Sciatic nerve (tissue), 2 donors: ENCODE data around the gene ARHGEF33. TPM values are rescaled to one million over a fixed set of nuclear protein-coding genes. Genes with fewer than 3 reads are reported as not detected.

ENCODE experiments used
- ATAC-seq: fragments of 200-7000 bp; cut with Tn5 transposase; one replicate; pipeline ENCODE4 v1.9.1; 2020; ENCODE audit warnings: mild to moderate bottlenecking, moderate library complexity
- DNase-seq: peaks from one replicate; pipeline ENCODE4 v3.0.0-alpha.2; 2020; ENCODE audit warnings: low spot score
- intact Hi-C: fragments of 100-400 bp; cut with DNase I; formaldehyde crosslinking; loops from one replicate; pipeline ENCODE4 v1.14.2; 2022
- total RNA-seq: library from RNA; stranded (reverse); fragmentation: NEBNext Ultra II Directional; extraction: Animal tissue kit (Norgen Biotek cat#: 25700); gene quantifications from one replicate; pipeline ENCODE4 v1.2.1, GENCODE V29; 2021
- donor health status: DM: no; HTN: no; CAD: no.
- donor health status: DM: no; HTN: no; CAD: no.

Gene ARHGEF33
- total RNA-seq = 4.0 TPM

- ATAC-seq (no peak), DNase-seq (no peak)
- intact Hi-C loops = no loop called here
These were observed at the start of gene ARHGEF33 for GRCh38 chr2:38889575-38889974. Gene ARHGEF33, plus strand, starts transcription at chr2:38889875. Its CDS starts 29,573 bp downstream, at chr2:38919448.

GRCh38 chr2:38850045-38850444 is 39.6 kb upstream of the ARHGEF33 start:
- no peak for ATAC-seq
- intact Hi-C loops = no loop called here
- no peak for DNase-seq

- intact Hi-C loops = no loop called here
- DNase-seq (no peak), ATAC-seq (no peak)
These were observed 33.5 kb upstream of the ARHGEF33 start for GRCh38 chr2:38856165-38856564.

GRCh38 chr2:38862476-38862875 is 27.2 kb upstream of the ARHGEF33 start:
- ATAC-seq = no peak
- DNase-seq = no peak
- intact Hi-C loops = no loop called here

- ATAC-seq = no peak
- no peak for DNase-seq
- intact Hi-C loops = no loop called here
These were observed 26.5 kb upstream of the ARHGEF33 start for GRCh38 chr2:38863061-38863695.

- DNase-seq = no peak
- intact Hi-C loops = no loop called here
- ATAC-seq = no peak
These were observed 22.8 kb upstream of the ARHGEF33 start for GRCh38 chr2:38866773-38867443.

- ATAC-seq (no peak), DNase-seq (no peak)
- intact Hi-C loops = no loop called here
These were observed 18.2 kb upstream of the ARHGEF33 start for GRCh38 chr2:38871432-38871831.

- ATAC-seq = no peak
- intact Hi-C loops = no loop called here
- no peak for DNase-seq
These were observed 15.9 kb upstream of the ARHGEF33 start for GRCh38 chr2:38873763-38874162.

- ATAC-seq = peak; percentile 35
- no peak for DNase-seq
- intact Hi-C loops = no loop called here
These were observed 14.5 kb upstream of the ARHGEF33 start for GRCh38 chr2:38875227-38875575.

- ATAC-seq = peak; percentile 99
- DNase-seq = peak; percentile 92
- intact Hi-C loops = no loop called here
These were observed 13.9 kb upstream of the ARHGEF33 start, which contains the start of the genes DHX57 and MORN2 for GRCh38 chr2:38875576-38876367. Gene DHX57, minus strand, starts transcription at chr2:38875934. Its CDS starts 7,529 bp downstream, at chr2:38868405. Gene MORN2, plus strand, starts transcription at chr2:38875976.

- peak; percentile 5 for ATAC-seq
- intact Hi-C loops = no loop called here
- no peak for DNase-seq
These were observed 13.3 kb upstream of the ARHGEF33 start for GRCh38 chr2:38876407-38876806.

- no peak for ATAC-seq
- intact Hi-C loops = no loop called here
- DNase-seq = no peak
These were observed 3.6 kb upstream of the ARHGEF33 start for GRCh38 chr2:38886063-38886462.

- ATAC-seq (no peak), DNase-seq (no peak)
- intact Hi-C loops = no loop called here
These were observed 2.3 kb upstream of the ARHGEF33 start for GRCh38 chr2:38887347-38887746.

- intact Hi-C loops = no loop called here
- ATAC-seq = no peak
- DNase-seq = no peak
These were observed 1.6 kb upstream of the ARHGEF33 start for GRCh38 chr2:38887902-38888554.

GRCh38 chr2:38889045-38889444 is 630 bp upstream of the ARHGEF33 start:
- no peak for DNase-seq
- ATAC-seq = no peak
- intact Hi-C loops = no loop called here

- ATAC-seq (no peak), DNase-seq (no peak)
- intact Hi-C loops = no loop called here
These were observed 3.1 kb downstream of the ARHGEF33 start for GRCh38 chr2:38892819-38893218.

GRCh38 chr2:38898256-38898655 is 8.6 kb downstream of the ARHGEF33 start:
- DNase-seq = no peak
- no peak for ATAC-seq
- intact Hi-C loops = no loop called here

- ATAC-seq = no peak
- DNase-seq = no peak
- intact Hi-C loops = loop anchor here (5.0 kb wide), 1 partner anchor 687 kb away; no protein-coding TSS in a partner anchor
These were observed 11.1 kb downstream of the ARHGEF33 start for GRCh38 chr2:38900726-38901125.

GRCh38 chr2:38905251-38905650 is 15.6 kb downstream of the ARHGEF33 start:
- DNase-seq = no peak
- ATAC-seq = no peak
- intact Hi-C loops = no loop called here
